Activated T-helper 1 cell treated with anti-CD3 and anti-CD28 coated beads, Interleukin-2, amount 50 U/mL, for 16 hours (primary cell): Measurements from ENCODE around the gene CALCOCO1.

Experiments used
- DNase-seq, 2 donors: peaks; one replicate each; pipeline ENCODE4 v3.0.0-alpha.2; 2020; ENCODE audit warnings: low read depth in 1 of 2, low spot score in 1 of 2

Gene CALCOCO1

DNA sequence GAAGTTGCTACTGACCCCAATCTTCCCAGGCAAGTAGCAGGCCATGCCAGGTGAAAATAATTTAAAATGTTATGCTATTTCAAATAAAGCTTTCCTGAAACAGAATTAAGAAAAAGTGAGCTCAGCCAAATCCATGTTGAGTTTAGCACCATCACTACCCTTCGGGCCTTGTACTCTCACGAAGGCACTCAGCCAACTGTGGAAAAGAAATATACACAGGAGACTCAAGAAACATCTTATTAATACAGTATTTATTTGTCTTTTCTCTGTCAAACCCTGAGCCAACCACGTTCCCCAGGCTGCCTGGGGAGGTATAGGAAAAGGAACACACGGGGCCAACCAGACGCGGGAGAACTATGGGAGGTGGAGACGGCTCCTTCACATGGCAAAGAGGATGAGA, 62.3 kb downstream of the CALCOCO1 start:
- no peak for DNase-seq

DNA sequence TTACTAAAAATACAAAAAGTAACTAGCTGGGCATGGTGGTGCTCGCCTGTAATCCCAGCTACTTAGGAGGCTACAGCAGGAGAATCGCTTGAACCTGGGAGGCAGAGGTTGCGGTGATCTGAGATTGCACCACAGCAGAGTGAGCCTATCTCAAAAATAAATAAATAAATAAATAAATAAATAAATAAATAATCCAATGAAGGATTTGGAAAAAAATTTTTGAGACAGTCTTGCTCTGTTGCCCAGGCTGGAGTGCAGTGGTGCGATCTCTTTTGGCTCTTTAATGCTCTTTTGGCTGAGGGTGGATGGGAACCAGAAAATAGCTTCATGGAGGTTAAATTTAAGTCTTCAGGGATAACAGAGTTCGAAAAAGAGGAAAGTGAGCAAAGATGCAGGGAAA, 63.1 kb downstream of the CALCOCO1 start:
- DNase-seq: no peak

DNA sequence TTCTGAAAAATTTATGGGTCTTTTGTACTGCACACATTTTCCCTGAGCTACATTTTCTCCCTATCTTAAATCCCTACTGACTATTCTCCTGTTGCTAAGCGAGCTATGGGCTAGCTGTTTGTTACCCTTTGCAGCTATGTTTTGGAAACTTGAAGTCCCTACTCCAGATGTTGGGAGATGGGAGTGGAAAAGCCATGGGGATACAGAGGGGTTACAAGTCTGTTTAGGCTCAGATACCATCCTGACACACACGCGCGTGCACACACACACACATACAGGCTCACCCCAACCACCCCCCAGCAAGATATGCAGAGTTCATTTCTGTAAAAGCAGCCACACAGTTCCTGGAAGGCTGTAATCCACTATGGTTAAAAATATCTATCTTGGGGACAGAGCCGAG, 67.2 kb downstream of the CALCOCO1 start:
- no peak for DNase-seq

DNA sequence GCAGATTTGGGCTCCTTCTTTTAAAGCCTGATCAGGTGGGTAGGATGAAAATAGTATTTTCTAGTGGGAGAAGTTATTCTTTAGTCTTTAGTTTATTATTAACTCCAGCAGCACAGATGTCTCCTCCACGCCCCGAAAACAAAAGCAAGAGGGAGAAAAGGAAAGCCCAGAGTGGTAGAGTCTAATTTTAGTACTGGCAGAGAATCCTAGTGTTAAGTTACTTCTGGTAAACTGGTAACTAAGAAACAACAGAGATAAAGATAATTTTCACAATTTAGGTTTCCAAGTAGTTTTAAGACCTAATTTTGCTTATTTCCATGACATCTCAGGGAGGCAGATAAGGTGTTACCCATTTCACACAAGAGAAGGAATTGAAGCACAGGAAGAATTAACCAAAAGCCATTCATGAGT, 67.7 kb downstream of the CALCOCO1 start:
- no peak for DNase-seq

DNA sequence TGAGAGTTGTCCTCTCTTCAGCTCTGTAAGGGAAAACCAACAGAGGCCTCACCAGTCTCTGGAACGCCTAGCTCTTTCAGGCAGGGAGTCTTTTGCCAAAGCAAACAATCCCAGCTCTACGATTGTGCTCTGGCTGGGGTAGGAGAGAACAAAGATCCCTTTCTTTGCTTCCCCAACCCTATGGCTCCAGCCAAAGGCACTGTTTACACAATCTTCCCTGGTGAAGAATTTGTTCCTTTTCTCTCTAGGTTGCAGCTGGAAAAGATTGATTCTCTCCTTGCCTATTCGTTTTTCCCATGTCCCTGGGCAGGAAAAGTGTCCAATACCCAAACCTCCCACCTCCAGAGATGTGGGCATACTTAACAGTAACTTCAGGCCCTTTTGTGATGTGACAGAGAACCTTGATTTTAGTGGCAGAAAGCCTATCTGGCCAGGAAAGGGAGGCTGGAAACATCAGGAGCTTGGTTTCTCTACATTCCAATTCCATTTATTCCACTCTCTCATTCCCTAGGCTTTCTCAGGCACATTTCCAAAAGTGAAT, 68.2 kb downstream of the CALCOCO1 start:
- DNase-seq: no peak
